ENCODE data around the gene KNDC1.
"Not testable (repeated sequence)": the region's sequence is repeated elsewhere in the genome, so short reads cannot be mapped to it uniquely, and the experiment has no call there.

The KNDC1 gene

DNA sequence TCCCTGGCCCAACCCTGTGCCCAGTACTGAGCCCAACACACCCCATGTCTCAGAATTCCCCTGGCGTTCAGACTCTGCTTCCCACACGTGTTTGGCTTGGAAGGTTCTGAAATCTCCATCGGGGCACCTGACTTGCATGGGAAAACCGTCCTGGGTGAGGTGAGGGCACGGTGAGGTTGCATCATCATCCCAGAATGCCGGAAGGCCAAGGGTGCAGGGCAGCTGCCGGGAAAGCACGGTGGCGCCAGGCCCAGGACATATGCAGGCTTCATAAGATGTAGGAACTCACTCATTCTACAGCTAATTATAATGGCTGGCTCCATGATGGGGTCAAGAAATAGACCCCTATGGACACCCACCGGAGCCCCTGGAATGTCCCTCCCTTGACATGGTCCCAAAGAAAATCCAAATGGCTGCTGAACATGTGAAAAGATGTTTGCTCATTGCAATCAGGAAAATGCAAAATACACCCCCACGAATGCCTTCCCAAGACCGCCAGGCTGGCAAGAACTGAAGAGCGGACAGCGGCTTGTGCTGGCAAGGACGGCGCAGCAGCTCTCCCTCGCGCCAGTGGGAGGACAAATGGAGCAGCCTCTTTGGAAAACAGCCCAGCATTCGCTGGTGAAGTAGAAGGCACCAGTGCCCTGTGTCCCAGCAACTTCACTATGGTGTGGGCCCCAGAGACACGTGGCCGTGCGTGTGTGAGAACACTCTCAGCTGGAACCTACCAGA, 2.3 kb downstream of the KNDC1 start:
- DNase-seq (ENCODE audit: low read depth, low spot score) = no peak

DNA sequence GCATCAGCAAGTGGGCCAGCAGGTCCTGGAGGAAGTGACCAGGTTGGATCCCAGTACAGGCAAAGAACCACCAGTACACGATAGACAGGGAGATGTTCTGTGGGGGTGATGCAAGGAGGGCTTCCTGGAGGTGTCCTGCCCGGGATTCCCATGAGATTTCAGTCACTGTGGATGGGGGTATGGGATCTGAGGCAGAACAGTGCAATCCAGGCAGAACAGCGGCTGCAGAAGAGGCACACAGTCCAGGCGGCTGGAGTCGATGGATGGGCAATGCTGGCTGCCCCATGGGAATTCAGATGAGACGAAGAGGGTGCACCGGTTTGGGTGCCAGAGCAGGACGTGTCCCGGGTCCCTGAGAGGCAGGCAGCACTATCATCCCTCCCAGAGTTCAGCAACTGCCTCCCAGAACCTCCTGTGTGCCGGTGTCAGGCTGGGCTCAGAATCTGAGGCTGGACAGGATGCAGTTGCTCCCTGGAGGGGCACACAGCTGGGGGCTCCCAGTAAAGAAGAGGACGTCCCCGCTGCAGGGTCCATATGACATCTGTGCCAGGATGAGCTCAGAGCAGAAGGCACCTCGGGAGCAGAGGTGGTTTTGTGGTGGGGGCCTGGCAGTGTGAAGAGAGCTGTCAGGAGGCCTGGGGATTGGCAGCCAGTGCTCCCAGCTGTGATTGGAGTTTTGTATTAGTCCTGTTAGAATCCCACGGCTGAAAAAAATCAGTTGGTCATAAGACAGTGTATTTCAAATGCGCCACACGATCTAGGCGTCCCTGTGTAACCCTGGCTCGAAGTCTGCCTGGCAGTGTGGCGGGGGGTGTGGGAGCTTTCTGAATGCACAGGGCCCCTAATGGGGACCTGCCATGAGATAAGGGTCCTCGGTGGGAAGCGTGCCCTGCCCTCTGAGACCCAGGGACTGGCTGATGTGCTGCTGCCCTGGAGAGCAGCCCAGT, 3.2 kb downstream of the KNDC1 start:
- DNase-seq (ENCODE audit: low read depth, low spot score) = no peak

DNA sequence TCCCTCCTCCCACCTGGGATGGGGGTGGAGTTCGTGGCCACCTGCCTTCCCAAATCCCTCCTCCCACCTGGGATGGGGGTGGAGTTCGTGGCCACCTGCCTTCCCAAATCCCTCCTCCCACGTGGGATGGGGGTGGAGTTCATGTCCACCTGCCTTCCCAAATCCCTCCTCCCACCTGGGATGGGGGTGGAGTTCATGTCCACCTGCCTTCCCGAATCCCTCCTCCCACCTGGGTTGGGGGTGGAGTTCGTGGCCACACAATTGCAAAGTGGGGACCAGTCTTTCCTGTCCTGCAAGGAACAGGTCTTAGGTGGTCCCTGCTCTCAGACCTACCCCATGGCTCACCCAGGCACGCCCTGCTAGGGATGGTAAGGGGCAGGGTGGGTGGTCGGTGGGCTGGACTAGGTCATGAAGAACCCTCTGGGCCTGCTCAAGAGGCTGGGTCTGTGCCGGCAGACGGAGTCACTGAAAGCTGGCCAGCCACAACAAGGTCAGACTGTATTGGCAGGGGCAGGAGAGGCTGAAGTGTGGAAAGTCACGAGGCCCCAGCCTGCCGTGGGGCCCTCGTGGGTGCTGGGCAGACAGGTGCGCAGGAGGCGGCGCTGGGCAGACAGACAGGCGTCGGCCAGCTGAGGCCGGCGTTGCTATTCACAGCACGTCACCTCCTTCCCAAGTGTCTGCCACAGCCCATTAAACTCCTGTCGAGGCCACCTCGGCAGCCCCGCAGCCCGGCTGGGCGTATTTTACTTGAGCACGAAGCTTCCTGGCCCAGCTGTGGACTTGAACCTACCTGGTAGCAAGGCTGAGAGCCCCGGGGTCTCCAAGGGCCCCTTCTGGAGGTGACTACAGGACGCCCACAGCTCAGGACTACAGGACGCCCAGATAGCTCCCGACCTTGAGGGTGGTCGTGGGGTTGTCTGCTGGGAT, 4.1 kb downstream of the KNDC1 start:
- no peak for DNase-seq (ENCODE audit: low read depth, low spot score)

DNA sequence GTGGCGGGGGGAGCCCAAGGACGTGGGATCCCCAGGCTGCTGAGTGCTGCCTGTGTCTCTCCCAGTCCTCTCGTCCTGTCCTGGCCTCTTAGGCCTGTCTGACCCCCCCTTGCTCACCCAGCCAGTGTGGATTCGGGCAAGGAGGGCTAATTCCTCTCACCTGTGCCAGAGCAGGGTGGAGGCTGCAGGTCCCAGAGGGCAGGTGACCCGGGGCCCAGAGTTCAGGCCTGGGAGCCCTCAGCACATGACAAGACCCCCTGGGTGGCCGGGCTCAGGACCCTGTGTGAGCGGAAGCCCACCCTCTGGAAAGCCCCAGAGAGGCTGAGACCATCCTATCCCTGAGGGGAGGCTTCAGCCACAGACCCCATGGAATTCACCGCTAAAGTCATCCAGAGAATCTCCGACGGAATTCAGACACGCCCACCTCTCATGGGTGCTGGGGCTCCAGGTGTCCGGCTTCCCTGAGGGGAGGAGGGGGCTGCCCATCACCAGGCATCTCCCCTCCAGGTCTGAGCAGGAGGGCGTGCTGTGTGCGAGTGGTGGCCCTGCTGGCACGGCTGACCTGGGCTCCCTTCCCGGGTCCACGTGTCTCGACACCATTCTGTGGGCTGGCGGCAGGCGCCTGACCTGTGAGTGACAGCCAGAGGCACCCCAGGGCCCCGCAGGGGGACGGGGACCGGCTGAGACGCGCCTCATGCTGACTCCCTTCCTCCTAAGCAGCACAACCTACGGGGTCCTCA, 5.0 kb downstream of the KNDC1 start:
- DNase-seq (ENCODE audit: low read depth, low spot score) = no peak

DNA sequence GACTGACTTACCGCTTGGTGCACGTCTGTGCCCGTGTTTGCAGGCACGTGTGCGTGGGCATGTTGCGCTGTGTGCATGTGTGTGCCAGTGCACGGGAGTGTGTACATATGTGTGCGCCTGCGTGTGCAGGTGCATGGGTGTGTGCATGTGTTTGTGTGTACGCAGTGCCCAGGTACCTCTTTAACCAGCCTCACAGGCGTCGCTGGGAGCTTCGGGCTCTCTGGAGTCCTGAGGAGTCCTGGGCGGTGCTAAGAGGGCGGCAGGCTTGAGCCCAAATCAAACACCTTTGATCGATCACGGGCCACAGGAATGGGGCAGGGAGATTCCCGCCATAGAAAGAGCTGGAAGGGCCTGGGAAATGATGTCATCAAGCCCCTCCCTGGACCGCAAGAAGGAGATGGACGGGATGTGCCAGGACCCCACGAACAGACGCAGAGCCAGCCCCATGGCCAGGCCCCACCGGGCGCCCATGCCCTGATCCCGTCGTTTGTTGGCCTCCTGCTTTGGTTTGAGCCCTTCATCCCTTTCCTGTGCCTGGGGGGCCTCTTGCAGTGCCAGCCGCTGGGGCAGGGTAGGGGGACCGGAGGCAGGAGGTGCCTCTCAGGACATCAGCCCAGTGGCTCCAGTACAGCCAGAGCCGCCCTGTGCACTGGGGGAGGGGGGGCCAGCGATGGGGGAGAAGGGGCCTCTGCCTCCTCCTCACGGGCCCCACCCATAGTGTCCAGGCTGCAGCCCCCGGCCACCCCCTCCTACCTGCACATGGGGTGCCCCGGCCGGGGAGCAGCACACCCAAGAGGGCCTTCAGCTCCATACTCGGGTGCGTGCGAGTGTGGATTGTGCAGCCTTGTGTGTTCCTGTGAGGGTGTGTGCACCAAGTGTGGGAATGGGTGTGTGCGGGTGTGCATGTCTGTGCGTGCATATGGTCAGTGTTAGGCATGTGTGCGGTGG, 5.8 kb downstream of the KNDC1 start:
- DNase-seq (ENCODE audit: low read depth, low spot score) = no peak

DNA sequence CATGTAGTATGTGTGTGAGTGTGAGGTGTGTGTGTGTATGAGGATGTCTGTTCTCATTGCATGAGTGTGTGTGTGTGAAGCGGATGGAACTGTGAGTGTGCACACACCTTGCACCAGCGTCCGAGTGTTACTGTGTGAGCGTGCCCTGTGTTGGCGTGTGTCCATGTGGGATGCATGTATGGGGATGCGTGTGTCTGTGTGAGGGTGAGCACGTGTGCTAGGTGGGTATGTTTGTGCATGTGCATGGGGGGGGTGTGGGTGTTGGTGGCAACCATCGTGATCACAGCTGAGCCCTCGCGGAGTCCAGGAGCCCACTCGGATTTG, 6.4 kb downstream of the KNDC1 start:
- DNase-seq (ENCODE audit: low read depth, low spot score) = no peak

DNA sequence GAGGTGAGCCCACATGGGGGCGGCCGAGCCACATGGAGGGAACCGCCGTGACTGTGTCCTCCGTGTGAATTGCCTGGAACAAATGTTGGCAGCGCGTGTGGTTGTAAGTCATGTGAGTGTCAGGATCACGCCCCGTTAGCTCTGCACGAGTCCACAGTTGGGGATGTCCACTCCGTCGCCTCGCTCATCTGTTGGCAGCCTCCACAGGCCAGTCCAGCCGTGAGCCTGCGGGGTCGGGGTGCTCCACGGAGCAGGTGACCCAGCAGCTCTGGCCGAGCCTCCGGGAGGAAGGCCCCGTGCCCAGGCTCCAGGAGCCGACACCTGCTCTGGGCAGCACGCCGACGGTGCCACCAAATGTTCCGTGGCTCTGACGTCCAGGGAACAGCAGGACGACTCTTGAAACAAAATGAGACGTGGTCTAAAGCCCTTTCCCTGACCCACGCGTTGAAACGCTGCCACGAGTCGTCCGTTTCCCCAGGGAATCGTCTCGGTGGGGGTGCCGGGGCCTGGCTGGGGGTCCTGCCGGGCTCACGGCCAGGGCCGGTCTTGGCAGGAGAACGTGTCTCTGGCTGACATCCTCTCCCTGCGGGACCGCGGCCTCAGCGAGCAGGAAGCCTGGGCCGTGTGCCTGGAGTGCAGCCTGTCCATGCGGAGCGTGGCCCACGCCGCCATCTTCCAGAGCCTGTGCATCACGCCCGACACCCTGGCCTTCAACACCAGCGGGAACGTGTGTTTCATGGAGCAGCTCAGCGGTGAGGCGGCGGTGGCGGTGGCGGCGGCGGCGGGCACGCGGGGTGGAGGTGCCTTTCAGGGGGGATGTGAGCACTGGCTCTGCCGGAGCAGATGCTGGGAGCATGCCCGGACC, 7.0 kb downstream of the KNDC1 start:
- no peak for DNase-seq (ENCODE audit: low read depth, low spot score)

DNA sequence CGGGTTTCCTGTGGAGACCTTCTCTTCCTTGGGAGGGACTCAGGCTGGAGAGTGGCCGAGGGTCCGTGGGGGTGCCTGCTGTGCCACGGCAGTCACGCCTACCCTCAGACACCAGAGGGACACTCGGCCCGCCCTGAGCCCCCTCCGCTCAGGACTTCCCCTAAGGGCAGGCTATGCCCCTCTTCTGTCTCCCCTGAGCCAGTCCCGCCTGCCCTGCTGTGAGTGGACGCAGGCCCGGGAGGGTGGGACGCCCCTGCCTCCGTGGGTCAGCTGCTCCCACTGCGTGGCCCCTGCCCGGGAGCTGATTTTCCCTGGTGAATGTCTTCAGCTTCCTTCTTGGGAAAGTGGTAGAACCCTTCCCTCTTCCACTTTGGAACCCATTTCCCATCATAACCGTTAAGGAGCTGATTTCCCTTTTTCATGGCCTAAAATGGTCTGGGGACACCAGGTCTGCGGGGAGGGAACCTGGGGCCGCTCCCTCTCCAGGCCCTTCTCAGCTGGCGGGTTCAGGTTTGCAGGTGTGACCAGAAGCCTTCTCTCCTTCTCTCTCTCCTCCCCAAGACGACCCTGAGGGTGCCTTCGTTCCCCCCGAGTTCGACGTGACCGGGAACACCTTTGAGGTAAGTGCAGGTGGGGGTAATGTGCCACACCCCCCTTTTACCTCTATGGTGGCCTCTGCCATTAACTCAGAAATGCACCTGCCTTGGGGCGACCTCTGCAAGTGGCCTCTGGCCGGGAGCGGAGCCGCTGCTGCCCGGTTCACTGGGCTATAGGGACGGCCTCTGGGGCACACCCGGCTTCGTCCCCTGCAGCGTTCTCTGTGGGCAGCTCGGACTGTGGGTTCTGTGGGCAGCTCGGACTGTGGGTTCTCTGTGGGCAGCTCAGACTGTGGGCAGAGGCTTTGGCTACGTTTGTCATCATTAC, 7.9 kb downstream of the KNDC1 start:
- no peak for DNase-seq (ENCODE audit: low read depth, low spot score)

DNA sequence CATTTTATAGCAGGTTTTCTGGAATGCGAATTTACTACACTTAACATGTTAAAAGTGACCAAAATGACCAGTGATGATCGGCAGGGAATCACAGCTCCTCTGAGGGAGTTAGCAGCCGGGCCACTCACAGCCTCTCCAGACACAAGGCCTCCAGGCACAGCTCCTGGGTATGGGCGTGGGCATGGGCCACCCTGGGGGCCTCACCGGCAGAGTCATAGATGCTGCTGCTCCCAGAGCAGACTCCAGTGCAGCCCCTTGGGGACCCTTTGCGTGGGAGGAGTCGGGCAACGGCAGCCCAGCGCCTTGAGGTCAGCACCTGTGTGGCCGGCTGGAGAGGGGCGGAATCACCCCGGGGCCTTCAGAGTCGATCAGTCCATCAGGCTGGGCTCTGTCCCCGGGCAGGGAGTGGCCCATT, 8.6 kb downstream of the KNDC1 start:
- DNase-seq (ENCODE audit: low read depth, low spot score) = no peak

DNA sequence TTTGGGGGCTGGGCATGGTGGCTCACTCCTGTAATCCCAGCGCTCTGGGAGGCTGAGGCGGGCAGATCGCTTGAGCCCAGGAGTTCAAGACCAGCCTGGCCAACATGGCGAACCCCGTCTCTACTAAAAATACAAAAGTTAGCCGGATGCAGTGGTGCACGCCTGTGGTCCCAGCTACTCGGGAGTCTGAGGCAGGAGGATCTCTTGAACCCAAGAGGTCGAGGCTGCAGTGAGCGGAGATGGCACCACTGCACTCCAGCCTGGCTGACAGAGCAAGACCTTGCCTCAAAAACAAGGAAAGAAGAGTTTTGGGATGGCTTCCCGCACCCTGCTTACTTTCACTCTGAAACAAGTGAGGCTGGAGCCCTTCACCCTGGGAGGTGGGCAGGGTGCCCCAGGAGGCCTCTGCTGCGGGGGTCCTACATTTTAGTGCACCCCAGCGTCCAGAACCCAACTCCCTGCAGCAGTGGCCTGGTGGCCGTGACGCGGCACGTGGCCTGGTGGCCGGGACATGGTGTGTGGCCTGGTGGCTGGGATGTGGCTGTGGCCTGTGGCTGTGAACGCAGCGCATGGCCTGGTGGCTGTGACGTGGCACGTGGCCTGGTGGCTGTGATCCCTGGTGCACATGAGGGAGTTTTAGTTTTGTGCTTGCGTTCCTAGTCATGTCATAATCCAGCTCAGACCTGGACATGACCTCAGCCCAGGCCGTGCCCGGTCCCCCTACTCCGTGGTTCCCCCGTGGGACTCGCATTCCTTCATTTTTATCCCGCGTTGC, 9.3 kb downstream of the KNDC1 start:
- DNase-seq (ENCODE audit: low read depth, low spot score) = no peak

DNA sequence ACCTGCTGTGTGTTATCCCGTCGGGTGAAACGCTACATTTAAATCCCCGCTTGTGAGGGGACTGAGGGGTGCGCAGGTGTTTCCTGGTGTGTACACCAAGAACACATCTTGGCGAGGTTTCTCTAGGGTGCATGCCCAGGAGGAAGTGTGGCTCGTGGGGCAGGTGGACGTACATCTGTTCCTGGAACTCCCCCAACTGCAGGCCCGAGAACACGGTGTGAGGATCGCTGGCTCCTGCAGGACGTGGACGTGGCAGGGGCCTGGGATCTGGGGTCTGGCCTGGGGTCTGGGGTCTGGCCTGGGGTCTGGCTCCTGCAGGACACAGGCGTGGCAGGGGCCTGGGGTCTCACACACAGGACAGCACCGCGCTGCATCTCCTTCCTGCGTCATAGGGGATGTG, 10.1 kb downstream of the KNDC1 start:
- DNase-seq (ENCODE audit: low read depth, low spot score) = no peak

DNA sequence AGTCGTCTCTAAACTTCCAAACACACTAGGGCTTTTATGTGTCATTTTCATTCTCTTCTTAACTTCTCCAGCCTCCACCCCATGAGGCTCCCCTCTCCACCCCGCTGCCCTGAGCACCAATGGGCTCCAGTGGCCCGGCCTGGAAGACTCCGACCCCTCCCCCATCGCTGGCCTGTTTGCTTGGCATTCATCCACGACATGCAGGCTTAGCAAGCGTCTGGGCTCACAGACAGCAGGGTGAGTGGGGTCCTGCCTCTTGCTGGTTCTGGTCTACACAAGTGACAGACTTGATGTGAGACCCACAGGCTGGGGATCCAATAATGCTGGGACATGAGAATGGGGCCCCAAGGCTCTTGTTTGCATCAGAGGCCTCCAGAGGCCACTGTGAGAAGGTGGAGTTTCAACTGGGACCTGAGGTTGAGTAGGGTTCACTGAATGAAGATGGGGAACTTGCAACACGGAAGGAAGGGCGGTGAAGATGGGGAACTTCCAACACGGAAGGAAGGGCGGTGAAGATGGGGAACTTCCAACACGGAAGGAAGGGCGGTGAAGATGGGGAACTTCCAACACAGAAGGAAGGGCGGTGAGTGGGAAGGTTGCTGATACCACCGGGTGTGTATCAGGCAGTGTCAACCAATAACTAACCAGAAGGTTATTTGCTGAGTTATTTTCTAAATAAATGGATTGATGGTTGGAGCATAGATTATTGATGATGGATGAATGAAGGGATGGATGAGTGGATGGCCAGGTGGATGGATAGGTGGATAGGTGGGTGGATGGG, 14.0 kb downstream of the KNDC1 start:
- no peak for DNase-seq (ENCODE audit: low read depth, low spot score)

DNA sequence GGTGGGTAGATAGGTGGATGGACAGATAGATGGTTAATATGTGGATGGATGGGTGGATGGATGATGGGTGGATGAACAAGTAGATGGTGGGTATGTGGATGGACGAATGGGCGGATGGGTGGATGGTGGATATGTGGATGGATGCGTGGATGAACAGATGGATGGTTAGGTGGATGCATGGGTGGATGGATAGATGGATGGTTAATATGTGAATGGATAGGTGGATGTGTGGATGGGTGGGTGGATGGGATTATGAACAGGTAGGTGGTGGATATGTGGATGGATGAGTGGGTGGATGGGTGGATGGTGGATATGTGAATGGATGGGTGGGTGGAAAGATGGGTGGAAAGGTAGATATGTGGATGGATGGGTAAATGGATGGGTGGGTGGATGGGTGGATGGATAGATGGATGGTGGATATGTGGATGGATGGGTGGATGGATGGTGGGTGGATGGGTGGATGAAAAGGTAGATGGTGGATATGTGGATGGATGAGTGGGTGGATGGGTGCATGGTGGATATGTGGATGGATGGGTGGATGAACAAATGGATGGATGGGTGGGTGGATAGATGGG, 14.8 kb downstream of the KNDC1 start:
- no peak for DNase-seq (ENCODE audit: low read depth, low spot score)

DNA sequence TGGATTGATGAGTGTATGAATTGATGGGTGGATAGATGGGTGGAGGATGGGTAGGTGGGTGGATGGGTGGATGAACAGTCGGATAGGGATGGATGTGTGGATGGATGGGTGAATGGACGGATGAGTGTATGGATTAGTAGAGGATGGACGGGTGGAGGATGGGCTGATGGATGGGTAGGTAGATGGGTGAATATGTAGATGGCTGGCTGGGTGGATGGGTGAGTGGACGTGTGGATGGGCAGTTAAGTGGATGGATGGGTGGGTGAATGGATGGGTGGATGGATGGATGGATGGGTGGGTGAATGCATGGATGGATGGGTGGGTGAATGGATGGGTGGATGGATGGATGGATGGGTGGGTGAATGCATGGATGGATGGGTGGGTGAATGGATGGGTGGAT, 15.6 kb downstream of the KNDC1 start:
- DNase-seq (ENCODE audit: low read depth, low spot score) = not testable (repeated sequence)

DNA sequence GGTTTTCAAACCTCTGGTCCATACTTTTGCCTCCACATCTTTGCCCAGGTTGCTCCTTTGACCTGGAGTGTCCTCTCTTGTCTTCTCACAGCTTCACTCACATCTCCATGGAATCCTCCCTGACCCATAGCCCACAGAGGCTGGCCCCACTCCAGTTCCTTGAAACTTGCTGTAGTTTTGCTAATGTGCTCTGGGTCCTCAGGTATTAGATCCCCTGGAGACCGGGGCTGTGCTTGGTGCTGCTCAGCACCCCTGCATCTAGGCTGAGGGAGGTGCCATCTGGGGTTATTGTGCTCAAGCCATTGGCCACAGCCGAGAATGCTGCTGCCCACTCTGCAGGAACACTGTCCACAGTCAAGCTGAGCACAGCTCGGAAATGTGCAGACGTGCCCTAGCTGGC, 16.5 kb downstream of the KNDC1 start:
- no peak for DNase-seq (ENCODE audit: low read depth, low spot score)
